Mucosa of descending colon (tissue), 3 donors: ENCODE measurements around the gene FNDC3B. TPM values are rescaled to one million over a fixed set of nuclear protein-coding genes. Genes with fewer than 3 reads are reported as not detected.
A peak's percentile ranks its signal among the peaks of the same experiment; 100 is the strongest.

Source experiments
- ATAC-seq: fragments of 200-7000 bp; cut with Tn5 transposase; one replicate; pipeline ENCODE4 v1.9.1; 2020; ENCODE audit warnings: mild to moderate bottlenecking, moderate library complexity
- DNase-seq, 3 donors: peaks; one replicate each; pipeline ENCODE4 v3.0.0-alpha.2; 2020
- H3K36me3 ChIP-seq: fragments of 200-600 bp; one replicate; pipeline ENCODE4 v1.8.0; 2021; ENCODE audit warnings: low read depth, mild to moderate bottlenecking
- H3K4me1 ChIP-seq: fragments of 200-600 bp; one replicate; pipeline ENCODE4 v1.8.0; 2021; ENCODE audit warnings: low read depth, mild to moderate bottlenecking
- H3K4me3 ChIP-seq: fragments of 200-600 bp; one replicate; pipeline ENCODE4 v1.8.0; 2021; ENCODE audit warnings: mild to moderate bottlenecking
- H3K9me3 ChIP-seq: fragments of 200-600 bp; one replicate; pipeline ENCODE4 v1.8.0; 2021; ENCODE audit warnings: mild to moderate bottlenecking
- CTCF ChIP-seq: fragments of 200-600 bp; IDR thresholded peaks from one replicate; pipeline ENCODE4 v1.8.0; 2022; ENCODE audit warnings: antibody characterized with exemption, mild to moderate bottlenecking
- intact Hi-C, 2 donors: fragments of 100-400 bp; cut with DNase I in 1 of 2; cut with micrococcal nuclease in 1 of 2; formaldehyde crosslinking; loops; one replicate each; pipeline versions ENCODE4 v1.11.0 to v1.11.1; 2022; cut with DNase I, micrococcal nuclease
- total RNA-seq, 3 donors: library from RNA; stranded (reverse); fragmentation: NEBNext Ultra II Directional in 2 of 3; extraction: Animal tissue kit (Norgen Biotek cat#: 25700) in 2 of 3; gene quantifications; one replicate each; pipeline versions ENCODE4 v1.2.1 to v1.2.4, GENCODE V29; 2021 to 2023
- donor health status: DM: no; HTN: no; CAD: no; lungs with moderate emphysema.
- donor health status: DM: no; HTN: no; CAD: no.
- donor health status: DM: no; HTN: yes; CAD: no.

The FNDC3B gene
- total RNA-seq, 3 donors from 2014 or later: 107 to 132 (median 126) TPM

DNA sequence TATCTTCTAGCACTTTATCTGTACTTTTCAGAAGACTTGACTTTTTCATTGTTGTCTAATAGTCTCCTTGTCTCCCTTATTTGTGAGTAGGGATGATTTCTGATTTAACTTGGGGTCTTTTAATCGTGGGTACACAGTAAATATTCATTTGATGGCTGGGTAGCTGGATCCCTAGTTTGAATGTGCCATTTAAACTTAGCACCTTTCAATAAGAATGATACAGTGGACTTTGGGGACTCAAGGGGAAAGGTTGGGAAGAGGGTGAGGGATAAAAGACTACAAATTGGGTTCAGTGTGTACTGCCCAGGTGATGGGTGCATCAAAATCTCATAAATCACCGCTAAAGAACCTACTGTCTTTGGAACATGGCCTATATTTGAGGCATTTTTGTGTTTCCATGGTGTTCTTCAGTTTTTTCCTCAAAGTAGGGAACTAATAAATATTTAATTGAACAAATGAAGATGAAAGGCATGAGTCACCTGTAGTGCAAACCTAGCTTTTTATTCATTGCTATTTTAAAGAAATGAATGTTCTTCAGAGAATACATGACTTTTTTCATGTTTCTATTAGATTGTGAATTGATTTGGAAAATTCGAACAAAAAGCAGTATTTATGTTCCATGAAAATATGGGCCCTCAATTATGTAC is 12.1 kb downstream of the FNDC3B start:
- no peak for TF ChIP-seq CTCF
- peaks cover 16% of the 10 kb centered on the region for H3K4me1 ChIP-seq
- no peaks in the 10 kb centered on the region for H3K9me3 ChIP-seq
- intact Hi-C loops: no loop called here
- no peak overlapping the region for H3K4me3 ChIP-seq
- ATAC-seq: no peak
- no peaks in the 10 kb centered on the region for H3K36me3 ChIP-seq
- DNase-seq: no peak

DNA sequence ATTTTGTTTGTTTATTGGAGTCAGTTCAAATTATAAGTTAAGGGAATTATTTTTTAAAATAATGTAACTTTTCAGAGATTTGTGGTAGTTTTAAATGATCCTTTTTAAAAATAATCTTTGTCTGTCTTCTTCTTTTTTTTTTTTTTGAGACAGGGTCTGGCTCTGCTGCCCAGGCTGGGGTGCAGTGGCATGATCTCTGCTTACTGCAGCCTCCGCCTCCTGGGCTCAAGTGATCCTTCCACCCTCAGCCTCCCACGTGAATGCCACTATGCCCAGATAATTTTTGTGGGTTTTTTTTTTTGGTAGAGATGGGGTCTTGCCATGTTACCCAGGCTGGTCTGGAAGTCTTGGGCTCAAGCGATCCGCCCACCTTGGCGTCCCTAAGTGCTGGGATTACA is 12.6 kb downstream of the FNDC3B start:
- TF ChIP-seq CTCF: no peak
- H3K36me3 ChIP-seq: no peaks in the 10 kb centered on the region
- no peak for ATAC-seq
- intact Hi-C loops: no loop called here
- no peak overlapping the region for H3K4me3 ChIP-seq
- no peaks in the 10 kb centered on the region for H3K9me3 ChIP-seq
- no peak for DNase-seq
- peaks cover 16% of the 10 kb centered on the region for H3K4me1 ChIP-seq

GRCh38 chr3:172052405-172052804 is 13.0 kb downstream of the FNDC3B start:
- DNase-seq (no peak), ATAC-seq (no peak)
- no peaks in the 10 kb centered on the region for H3K9me3 ChIP-seq
- intact Hi-C loops: no loop called here
- H3K4me1 ChIP-seq: peaks cover 16% of the 10 kb centered on the region
- H3K36me3 ChIP-seq: no peaks in the 10 kb centered on the region
- H3K4me3 ChIP-seq: no peak overlapping the region
- no peak for TF ChIP-seq CTCF

GRCh38 chr3:172054115-172054764 is 14.9 kb downstream of the FNDC3B start:
- no peak for DNase-seq
- intact Hi-C loops: no loop called here
- H3K4me1 ChIP-seq: peaks cover 16% of the 10 kb centered on the region

DNA sequence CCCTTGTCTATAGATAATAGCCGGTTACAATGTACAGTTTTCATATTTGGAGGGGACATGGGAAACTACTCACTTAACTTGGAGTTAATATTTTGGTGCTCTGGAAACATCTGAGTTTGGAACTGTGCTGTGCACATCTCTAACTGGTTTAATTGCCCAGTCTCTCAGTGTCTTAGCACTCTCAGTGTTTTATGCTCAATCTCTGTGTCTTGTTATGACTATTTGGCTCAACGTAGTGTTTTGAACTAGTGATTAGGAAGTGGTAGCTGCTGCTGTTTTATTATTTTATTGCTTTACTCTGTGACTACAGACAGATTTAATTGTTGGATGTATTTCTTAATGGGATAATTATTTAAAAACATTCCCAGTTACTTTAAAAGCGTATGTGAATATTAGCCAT is 17.0 kb downstream of the FNDC3B start:
- Histone ChIP-seq H3K36me3 (no peaks in the 10 kb centered on the region), H3K4me3 (no peak overlapping the region), H3K9me3 (no peaks in the 10 kb centered on the region), H3K4me1 (peaks cover 21% of the 10 kb centered on the region)
- ATAC-seq (peak; percentile 40), DNase-seq (no peak)
- TF ChIP-seq CTCF: no peak
- intact Hi-C loops: no loop called here

More at GRCh38 chr3:172054115-172054764, 14.9 kb downstream of the FNDC3B start:
- Histone ChIP-seq H3K4me3 (no peak overlapping the region), H3K36me3 (no peaks in the 10 kb centered on the region), H3K9me3 (no peaks in the 10 kb centered on the region)
- ATAC-seq: peak; percentile 11
- no peak for TF ChIP-seq CTCF
